ENCODE measurements around the gene ZNF691. TPM values are rescaled to one million over a fixed set of nuclear protein-coding genes. Genes with fewer than 3 reads are reported as not detected.

The ZNF691 gene
- total RNA-seq, 1 experiment from 2014 or later: 16.6 TPM

DNA sequence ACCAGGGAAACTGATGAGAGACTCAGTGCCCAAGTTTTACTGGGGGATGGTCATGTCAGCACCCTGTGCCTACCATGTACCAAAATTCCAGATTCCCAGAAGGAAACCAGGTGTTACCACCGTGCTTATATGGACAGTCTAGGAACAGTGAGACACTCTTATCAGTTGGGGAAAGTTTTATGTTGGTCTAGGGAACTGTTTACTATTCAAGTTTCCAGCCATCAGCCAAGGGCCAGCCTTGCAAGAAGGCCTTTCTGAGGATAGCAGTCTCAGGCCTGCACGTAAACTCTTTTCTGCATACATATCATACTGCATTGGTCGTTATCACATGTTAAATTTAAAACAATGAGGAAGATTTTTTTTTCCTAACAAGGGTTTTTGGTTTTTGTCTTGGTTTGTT is 49.0 kb upstream of the ZNF691 start:
- Mint-ChIP-seq H3K27ac (no peak overlapping the region), H3K9me3 (peaks cover 6% of the 10 kb centered on the region; the same call in 1 of the 2 replicates), H3K4me3 (no peak overlapping the region), H3K36me3 (no peaks in the 10 kb centered on the region), H3K27me3 (ENCODE audit: low read depth) (no peaks in the 10 kb centered on the region; the same call in none of the 2 replicates), H3K4me1 (no peaks in the 10 kb centered on the region)
- ChIA-PET POLR2A (no interaction called here), CTCF (no interaction called here)
- TF ChIP-seq TCF7 (CRISPR knock-in tag; IDR thresholded peaks at IDR 0.05; ENCODE audit: low read depth) (no peak), GABPB1 (CRISPR knock-in tag; IDR thresholded peaks at IDR 0.05) (no peak), MYBL2 (CRISPR knock-in tag; IDR thresholded peaks at IDR 0.05) (no peak), NFYB (CRISPR knock-in tag; conservative IDR thresholded peaks at IDR 0.05; ENCODE audit: low read depth) (no peak)
- TF ChIP-seq, protein P1, sequence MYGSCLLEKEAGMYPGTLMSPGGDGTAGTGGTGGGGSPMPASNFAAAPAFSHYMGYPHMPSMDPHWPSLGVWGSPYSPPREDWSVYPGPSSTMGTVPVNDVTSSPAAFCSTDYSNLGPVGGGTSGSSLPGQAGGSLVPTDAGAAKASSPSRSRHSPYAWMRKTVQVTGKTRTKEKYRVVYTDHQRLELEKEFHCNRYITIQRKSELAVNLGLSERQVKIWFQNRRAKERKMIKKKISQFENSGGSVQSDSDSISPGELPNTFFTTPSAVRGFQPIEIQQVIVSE (CRISPR knock-in tag; IDR thresholded peaks at IDR 0.05; ENCODE audit: borderline replicate concordance): no peak
- TF ChIP-seq, protein P2, sequence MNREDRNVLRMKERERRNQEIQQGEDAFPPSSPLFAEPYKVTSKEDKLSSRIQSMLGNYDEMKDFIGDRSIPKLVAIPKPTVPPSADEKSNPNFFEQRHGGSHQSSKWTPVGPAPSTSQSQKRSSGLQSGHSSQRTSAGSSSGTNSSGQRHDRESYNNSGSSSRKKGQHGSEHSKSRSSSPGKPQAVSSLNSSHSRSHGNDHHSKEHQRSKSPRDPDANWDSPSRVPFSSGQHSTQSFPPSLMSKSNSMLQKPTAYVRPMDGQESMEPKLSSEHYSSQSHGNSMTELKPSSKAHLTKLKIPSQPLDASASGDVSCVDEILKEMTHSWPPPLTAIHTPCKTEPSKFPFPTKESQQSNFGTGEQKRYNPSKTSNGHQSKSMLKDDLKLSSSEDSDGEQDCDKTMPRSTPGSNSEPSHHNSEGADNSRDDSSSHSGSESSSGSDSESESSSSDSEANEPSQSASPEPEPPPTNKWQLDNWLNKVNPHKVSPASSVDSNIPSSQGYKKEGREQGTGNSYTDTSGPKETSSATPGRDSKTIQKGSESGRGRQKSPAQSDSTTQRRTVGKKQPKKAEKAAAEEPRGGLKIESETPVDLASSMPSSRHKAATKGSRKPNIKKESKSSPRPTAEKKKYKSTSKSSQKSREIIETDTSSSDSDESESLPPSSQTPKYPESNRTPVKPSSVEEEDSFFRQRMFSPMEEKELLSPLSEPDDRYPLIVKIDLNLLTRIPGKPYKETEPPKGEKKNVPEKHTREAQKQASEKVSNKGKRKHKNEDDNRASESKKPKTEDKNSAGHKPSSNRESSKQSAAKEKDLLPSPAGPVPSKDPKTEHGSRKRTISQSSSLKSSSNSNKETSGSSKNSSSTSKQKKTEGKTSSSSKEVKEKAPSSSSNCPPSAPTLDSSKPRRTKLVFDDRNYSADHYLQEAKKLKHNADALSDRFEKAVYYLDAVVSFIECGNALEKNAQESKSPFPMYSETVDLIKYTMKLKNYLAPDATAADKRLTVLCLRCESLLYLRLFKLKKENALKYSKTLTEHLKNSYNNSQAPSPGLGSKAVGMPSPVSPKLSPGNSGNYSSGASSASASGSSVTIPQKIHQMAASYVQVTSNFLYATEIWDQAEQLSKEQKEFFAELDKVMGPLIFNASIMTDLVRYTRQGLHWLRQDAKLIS (CRISPR knock-in tag; IDR thresholded peaks at IDR 0.05; ENCODE audit: borderline replicate concordance): no peak
- TF ChIP-seq, protein P3, sequence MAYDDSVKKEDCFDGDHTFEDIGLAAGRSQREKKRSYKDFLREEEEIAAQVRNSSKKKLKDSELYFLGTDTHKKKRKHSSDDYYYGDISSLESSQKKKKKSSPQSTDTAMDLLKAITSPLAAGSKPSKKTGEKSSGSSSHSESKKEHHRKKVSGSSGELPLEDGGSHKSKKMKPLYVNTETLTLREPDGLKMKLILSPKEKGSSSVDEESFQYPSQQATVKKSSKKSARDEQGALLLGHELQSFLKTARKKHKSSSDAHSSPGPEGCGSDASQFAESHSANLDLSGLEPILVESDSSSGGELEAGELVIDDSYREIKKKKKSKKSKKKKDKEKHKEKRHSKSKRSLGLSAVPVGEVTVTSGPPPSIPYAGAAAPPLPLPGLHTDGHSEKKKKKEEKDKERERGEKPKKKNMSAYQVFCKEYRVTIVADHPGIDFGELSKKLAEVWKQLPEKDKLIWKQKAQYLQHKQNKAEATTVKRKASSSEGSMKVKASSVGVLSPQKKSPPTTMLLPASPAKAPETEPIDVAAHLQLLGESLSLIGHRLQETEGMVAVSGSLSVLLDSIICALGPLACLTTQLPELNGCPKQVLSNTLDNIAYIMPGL (CRISPR knock-in tag; IDR thresholded peaks at IDR 0.05): no peak
- TF ChIP-seq, protein P4, sequence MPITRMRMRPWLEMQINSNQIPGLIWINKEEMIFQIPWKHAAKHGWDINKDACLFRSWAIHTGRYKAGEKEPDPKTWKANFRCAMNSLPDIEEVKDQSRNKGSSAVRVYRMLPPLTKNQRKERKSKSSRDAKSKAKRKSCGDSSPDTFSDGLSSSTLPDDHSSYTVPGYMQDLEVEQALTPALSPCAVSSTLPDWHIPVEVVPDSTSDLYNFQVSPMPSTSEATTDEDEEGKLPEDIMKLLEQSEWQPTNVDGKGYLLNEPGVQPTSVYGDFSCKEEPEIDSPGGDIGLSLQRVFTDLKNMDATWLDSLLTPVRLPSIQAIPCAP (CRISPR knock-in tag; IDR thresholded peaks at IDR 0.05): no peak
- TF ChIP-seq, protein P5, sequence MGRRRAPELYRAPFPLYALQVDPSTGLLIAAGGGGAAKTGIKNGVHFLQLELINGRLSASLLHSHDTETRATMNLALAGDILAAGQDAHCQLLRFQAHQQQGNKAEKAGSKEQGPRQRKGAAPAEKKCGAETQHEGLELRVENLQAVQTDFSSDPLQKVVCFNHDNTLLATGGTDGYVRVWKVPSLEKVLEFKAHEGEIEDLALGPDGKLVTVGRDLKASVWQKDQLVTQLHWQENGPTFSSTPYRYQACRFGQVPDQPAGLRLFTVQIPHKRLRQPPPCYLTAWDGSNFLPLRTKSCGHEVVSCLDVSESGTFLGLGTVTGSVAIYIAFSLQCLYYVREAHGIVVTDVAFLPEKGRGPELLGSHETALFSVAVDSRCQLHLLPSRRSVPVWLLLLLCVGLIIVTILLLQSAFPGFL (CRISPR knock-in tag; IDR thresholded peaks at IDR 0.05; ENCODE audit: borderline replicate concordance): no peak
- DNase-seq (ENCODE audit: low spot score) (no peak), ATAC-seq (no peak)

DNA sequence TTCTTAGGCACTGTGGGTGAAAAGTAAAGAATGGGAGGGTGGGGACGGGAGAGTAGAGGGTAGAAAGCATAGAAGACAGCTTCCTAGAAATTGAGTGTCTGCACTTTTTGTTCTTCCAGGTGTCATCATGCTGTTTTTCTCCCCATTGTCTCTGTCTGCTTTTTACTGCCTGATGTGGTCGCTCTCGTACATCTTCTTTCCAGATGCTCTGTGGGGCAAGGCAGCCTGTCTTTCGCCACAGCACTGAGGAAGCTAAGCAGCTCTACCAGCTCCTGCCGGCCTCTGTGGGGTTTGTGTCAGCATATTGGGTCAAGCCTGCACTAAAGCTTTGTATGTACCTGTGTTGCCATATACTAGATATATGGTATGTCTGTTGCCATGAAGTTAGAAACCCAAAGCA is 48.4 kb upstream of the ZNF691 start:
- TF ChIP-seq GTF2I (CRISPR knock-in tag; conservative IDR thresholded peaks at IDR 0.05) (no peak), ZNF121 (CRISPR knock-in tag; IDR thresholded peaks at IDR 0.05) (no peak), ETV6 (CRISPR knock-in tag; IDR thresholded peaks at IDR 0.05) (no peak), RELA (CRISPR knock-in tag; IDR thresholded peaks at IDR 0.05; ENCODE audit: borderline replicate concordance) (no peak), RORB (CRISPR knock-in tag; IDR thresholded peaks at IDR 0.05) (no peak)
- TF ChIP-seq, protein P6, sequence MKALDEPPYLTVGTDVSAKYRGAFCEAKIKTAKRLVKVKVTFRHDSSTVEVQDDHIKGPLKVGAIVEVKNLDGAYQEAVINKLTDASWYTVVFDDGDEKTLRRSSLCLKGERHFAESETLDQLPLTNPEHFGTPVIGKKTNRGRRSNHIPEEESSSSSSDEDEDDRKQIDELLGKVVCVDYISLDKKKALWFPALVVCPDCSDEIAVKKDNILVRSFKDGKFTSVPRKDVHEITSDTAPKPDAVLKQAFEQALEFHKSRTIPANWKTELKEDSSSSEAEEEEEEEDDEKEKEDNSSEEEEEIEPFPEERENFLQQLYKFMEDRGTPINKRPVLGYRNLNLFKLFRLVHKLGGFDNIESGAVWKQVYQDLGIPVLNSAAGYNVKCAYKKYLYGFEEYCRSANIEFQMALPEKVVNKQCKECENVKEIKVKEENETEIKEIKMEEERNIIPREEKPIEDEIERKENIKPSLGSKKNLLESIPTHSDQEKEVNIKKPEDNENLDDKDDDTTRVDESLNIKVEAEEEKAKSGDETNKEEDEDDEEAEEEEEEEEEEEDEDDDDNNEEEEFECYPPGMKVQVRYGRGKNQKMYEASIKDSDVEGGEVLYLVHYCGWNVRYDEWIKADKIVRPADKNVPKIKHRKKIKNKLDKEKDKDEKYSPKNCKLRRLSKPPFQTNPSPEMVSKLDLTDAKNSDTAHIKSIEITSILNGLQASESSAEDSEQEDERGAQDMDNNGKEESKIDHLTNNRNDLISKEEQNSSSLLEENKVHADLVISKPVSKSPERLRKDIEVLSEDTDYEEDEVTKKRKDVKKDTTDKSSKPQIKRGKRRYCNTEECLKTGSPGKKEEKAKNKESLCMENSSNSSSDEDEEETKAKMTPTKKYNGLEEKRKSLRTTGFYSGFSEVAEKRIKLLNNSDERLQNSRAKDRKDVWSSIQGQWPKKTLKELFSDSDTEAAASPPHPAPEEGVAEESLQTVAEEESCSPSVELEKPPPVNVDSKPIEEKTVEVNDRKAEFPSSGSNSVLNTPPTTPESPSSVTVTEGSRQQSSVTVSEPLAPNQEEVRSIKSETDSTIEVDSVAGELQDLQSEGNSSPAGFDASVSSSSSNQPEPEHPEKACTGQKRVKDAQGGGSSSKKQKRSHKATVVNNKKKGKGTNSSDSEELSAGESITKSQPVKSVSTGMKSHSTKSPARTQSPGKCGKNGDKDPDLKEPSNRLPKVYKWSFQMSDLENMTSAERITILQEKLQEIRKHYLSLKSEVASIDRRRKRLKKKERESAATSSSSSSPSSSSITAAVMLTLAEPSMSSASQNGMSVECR (CRISPR knock-in tag; IDR thresholded peaks at IDR 0.05; ENCODE audit: borderline replicate concordance): no peak
- TF ChIP-seq, protein P1 (CRISPR knock-in tag; IDR thresholded peaks at IDR 0.05; ENCODE audit: borderline replicate concordance): no peak
- ATAC-seq: no peak
- no peak overlapping the region for H3K4me3 Mint-ChIP-seq
- DNase-seq (ENCODE audit: low spot score): no peak
- H3K27ac Mint-ChIP-seq: no peak overlapping the region
- POLR2A ChIA-PET: no interaction called here
- no peaks in the 10 kb centered on the region for H3K36me3 Mint-ChIP-seq
- CTCF ChIA-PET: interaction anchor here (0.5 to 1.0 kb wide), 2 partner anchors 10 to 82 kb away, joined by 3 to 4 read pairs; no protein-coding TSS in a partner anchor
- no peaks in the 10 kb centered on the region; the same call in none of the 2 replicates for H3K27me3 Mint-ChIP-seq (ENCODE audit: low read depth)
- no peaks in the 10 kb centered on the region for H3K4me1 Mint-ChIP-seq
- H3K9me3 Mint-ChIP-seq: peaks cover 6% of the 10 kb centered on the region
